SK-N-SH treated with all-trans-retinoic acid at 6 μM for 48 hours (cell line): ENCODE measurements around the gene PRKG1.

Experiments used
- BACH2 ChIP-seq: fragments of 250-450 bp; sonication (Bioruptor Pico); IDR thresholded peaks from 2 replicates; pipeline ENCODE4 v1.9.0; 2021; ENCODE audit warnings: mild to moderate bottlenecking, borderline replicate concordance
- PPARA ChIP-seq: fragments of 250-450 bp; sonication (Bioruptor Pico); IDR thresholded peaks from 2 replicates; pipeline ENCODE4 v1.5.0; 2020; ENCODE audit warnings: mild to moderate bottlenecking, borderline replicate concordance
- TF ChIP-seq, protein P1 (sequence below): fragments of 250-450 bp; sonication (Bioruptor Pico); IDR thresholded peaks from 2 replicates; pipeline ENCODE4 v1.5.1; 2021; ENCODE audit warnings: mild to moderate bottlenecking, moderate library complexity

DNA sequence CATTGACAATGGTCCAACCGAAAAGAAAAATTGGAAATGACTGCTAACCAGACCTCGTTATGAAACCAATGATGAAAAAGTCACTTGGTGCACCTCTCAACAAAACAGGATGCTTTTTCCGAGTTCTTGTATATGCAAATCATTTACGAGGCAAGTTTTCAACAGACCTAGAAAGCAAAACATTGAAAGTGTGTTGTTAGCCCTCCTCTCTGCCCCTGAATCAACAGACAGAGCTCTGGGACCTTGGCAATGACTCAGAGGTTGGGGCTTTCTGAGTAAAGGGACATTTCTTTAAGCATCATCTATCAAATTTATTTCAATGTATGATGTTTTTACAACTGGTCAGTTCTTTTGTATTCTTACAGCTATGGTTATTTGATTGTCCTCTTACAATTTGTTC, 1223.5 kb downstream of the PRKG1 start:
- TF ChIP-seq, protein P1, sequence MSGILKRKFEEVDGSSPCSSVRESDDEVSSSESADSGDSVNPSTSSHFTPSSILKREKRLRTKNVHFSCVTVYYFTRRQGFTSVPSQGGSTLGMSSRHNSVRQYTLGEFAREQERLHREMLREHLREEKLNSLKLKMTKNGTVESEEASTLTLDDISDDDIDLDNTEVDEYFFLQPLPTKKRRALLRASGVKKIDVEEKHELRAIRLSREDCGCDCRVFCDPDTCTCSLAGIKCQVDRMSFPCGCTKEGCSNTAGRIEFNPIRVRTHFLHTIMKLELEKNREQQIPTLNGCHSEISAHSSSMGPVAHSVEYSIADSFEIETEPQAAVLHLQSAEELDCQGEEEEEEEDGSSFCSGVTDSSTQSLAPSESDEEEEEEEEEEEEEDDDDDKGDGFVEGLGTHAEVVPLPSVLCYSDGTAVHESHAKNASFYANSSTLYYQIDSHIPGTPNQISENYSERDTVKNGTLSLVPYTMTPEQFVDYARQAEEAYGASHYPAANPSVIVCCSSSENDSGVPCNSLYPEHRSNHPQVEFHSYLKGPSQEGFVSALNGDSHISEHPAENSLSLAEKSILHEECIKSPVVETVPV (CRISPR knock-in tag), result no peak
- no peak for TF ChIP-seq PPARA (CRISPR knock-in tag)
- TF ChIP-seq BACH2 (CRISPR knock-in tag), result no peak
